ENCODE measurements around the gene CYP4F8. TPM values are rescaled to one million over a fixed set of nuclear protein-coding genes. Genes with fewer than 3 reads are reported as not detected.

CYP4F8 gene
- total and polyA plus RNA-seq, 9 of the 15 experiments (the other 6 are each of a cell fraction or from before 2014, with no cell fraction given) = not detected

DNA sequence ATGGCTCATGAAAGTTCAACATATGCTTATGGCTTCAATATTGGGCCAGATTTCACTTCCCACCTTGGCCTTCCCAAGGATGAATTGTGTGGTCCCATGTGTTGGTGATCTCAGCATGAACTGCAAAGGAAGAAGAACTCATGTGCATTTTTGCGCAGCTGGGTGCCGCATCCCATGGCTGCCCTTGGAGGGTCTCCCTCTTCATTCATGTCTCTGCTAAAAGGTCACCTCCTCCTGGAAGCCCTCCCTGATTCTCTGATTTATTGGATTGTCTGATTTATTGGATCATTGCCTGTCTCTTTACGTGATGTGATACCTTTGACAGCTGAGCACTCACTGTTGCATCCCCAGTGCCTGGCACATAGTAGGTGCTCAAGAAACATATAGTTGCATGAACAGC lies 1.7 kb upstream of the CYP4F8 start (continued):
- TF ChIP-seq ZFP36 (IDR thresholded peaks at IDR 0.05; ENCODE audit: low read depth, low read length, partially characterized antibody) (peak; percentile 93), PHB (CRISPR knock-in tag; IDR thresholded peaks at IDR 0.05) (no peak), ZNF785 (CRISPR knock-in tag; IDR thresholded peaks at IDR 0.05) (no peak), GATAD2A (IDR thresholded peaks at IDR 0.05) (no peak), MIER1 (IDR thresholded peaks at IDR 0.05; ENCODE audit: low read depth) (no peak), SMAD3 (CRISPR knock-in tag; conservative IDR thresholded peaks at IDR 0.05) (no peak), ESRRA (IDR thresholded peaks at IDR 0.05; ENCODE audit: borderline replicate concordance, low read depth) (no peak), SIN3B (IDR thresholded peaks at IDR 0.05; ENCODE audit: low read depth) (no peak), ERF (CRISPR knock-in tag; IDR thresholded peaks at IDR 0.05) (no peak), ZKSCAN1 (IDR thresholded peaks at IDR 0.05; ENCODE audit: low read depth, low read length) (peak; percentile 73)
- TF ChIP-seq, protein P1, sequence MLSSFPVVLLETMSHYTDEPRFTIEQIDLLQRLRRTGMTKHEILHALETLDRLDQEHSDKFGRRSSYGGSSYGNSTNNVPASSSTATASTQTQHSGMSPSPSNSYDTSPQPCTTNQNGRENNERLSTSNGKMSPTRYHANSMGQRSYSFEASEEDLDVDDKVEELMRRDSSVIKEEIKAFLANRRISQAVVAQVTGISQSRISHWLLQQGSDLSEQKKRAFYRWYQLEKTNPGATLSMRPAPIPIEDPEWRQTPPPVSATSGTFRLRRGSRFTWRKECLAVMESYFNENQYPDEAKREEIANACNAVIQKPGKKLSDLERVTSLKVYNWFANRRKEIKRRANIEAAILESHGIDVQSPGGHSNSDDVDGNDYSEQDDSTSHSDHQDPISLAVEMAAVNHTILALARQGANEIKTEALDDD (IDR thresholded peaks at IDR 0.05) = no peak
- TF ChIP-seq, protein P2, sequence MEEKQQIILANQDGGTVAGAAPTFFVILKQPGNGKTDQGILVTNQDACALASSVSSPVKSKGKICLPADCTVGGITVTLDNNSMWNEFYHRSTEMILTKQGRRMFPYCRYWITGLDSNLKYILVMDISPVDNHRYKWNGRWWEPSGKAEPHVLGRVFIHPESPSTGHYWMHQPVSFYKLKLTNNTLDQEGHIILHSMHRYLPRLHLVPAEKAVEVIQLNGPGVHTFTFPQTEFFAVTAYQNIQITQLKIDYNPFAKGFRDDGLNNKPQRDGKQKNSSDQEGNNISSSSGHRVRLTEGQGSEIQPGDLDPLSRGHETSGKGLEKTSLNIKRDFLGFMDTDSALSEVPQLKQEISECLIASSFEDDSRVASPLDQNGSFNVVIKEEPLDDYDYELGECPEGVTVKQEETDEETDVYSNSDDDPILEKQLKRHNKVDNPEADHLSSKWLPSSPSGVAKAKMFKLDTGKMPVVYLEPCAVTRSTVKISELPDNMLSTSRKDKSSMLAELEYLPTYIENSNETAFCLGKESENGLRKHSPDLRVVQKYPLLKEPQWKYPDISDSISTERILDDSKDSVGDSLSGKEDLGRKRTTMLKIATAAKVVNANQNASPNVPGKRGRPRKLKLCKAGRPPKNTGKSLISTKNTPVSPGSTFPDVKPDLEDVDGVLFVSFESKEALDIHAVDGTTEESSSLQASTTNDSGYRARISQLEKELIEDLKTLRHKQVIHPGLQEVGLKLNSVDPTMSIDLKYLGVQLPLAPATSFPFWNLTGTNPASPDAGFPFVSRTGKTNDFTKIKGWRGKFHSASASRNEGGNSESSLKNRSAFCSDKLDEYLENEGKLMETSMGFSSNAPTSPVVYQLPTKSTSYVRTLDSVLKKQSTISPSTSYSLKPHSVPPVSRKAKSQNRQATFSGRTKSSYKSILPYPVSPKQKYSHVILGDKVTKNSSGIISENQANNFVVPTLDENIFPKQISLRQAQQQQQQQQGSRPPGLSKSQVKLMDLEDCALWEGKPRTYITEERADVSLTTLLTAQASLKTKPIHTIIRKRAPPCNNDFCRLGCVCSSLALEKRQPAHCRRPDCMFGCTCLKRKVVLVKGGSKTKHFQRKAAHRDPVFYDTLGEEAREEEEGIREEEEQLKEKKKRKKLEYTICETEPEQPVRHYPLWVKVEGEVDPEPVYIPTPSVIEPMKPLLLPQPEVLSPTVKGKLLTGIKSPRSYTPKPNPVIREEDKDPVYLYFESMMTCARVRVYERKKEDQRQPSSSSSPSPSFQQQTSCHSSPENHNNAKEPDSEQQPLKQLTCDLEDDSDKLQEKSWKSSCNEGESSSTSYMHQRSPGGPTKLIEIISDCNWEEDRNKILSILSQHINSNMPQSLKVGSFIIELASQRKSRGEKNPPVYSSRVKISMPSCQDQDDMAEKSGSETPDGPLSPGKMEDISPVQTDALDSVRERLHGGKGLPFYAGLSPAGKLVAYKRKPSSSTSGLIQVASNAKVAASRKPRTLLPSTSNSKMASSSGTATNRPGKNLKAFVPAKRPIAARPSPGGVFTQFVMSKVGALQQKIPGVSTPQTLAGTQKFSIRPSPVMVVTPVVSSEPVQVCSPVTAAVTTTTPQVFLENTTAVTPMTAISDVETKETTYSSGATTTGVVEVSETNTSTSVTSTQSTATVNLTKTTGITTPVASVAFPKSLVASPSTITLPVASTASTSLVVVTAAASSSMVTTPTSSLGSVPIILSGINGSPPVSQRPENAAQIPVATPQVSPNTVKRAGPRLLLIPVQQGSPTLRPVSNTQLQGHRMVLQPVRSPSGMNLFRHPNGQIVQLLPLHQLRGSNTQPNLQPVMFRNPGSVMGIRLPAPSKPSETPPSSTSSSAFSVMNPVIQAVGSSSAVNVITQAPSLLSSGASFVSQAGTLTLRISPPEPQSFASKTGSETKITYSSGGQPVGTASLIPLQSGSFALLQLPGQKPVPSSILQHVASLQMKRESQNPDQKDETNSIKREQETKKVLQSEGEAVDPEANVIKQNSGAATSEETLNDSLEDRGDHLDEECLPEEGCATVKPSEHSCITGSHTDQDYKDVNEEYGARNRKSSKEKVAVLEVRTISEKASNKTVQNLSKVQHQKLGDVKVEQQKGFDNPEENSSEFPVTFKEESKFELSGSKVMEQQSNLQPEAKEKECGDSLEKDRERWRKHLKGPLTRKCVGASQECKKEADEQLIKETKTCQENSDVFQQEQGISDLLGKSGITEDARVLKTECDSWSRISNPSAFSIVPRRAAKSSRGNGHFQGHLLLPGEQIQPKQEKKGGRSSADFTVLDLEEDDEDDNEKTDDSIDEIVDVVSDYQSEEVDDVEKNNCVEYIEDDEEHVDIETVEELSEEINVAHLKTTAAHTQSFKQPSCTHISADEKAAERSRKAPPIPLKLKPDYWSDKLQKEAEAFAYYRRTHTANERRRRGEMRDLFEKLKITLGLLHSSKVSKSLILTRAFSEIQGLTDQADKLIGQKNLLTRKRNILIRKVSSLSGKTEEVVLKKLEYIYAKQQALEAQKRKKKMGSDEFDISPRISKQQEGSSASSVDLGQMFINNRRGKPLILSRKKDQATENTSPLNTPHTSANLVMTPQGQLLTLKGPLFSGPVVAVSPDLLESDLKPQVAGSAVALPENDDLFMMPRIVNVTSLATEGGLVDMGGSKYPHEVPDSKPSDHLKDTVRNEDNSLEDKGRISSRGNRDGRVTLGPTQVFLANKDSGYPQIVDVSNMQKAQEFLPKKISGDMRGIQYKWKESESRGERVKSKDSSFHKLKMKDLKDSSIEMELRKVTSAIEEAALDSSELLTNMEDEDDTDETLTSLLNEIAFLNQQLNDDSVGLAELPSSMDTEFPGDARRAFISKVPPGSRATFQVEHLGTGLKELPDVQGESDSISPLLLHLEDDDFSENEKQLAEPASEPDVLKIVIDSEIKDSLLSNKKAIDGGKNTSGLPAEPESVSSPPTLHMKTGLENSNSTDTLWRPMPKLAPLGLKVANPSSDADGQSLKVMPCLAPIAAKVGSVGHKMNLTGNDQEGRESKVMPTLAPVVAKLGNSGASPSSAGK (IDR thresholded peaks at IDR 0.05) = no peak
- TF ChIP-seq, protein P3, sequence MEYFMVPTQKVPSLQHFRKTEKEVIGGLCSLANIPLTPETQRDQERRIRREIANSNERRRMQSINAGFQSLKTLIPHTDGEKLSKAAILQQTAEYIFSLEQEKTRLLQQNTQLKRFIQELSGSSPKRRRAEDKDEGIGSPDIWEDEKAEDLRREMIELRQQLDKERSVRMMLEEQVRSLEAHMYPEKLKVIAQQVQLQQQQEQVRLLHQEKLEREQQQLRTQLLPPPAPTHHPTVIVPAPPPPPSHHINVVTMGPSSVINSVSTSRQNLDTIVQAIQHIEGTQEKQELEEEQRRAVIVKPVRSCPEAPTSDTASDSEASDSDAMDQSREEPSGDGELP (CRISPR knock-in tag; IDR thresholded peaks at IDR 0.05; ENCODE audit: borderline replicate concordance) = no peak
- TF ChIP-seq, protein P4, sequence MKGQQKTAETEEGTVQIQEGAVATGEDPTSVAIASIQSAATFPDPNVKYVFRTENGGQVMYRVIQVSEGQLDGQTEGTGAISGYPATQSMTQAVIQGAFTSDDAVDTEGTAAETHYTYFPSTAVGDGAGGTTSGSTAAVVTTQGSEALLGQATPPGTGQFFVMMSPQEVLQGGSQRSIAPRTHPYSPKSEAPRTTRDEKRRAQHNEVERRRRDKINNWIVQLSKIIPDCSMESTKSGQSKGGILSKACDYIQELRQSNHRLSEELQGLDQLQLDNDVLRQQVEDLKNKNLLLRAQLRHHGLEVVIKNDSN (CRISPR knock-in tag; IDR thresholded peaks at IDR 0.05) = no peak
